ENCODE data around the gene RAB12. TPM values are rescaled to one million over a fixed set of nuclear protein-coding genes. Genes with fewer than 3 reads are reported as not detected.

The RAB12 gene
- total and polyA plus RNA-seq, 2 of the 8 experiments (the other 6 are each of a cell fraction or from before 2014, with no cell fraction given): 19.7 to 45.9 TPM

DNA sequence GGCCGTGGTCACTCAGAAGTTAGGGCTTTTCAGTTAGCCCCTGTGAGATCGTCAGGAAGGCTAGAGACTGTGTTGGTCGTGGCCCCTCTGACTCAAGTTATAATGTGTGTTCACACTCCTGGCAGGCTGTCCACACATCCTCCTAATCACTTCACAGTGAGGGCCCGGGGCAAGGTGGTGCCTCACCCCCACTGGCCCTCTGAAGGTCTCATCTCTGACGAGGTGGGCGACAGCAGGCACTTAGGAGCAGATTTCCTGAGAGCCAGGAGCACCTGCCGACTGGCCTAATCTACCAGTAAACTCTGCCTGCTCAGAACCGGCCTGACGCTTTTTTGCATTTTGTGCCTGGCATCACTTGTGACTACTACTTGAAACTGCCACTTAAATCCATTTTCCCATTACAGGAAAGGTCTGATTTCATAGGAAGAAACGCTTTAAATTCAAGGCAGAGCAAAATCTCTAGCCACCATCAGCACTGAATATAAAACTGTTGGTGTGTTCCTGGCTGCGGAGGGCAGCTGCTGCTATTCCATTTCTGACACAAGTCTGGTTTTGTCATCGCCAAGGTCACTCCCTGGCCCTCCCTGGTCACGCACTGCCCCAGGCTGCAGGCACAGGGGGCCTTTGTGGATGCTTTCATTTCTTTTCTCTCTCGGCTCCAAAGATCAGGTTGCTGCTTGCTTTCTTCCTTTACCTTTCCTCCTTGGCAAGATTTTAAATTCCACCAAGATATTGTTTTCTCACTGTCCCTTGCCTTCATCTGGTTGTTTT, 48.0 kb downstream of the RAB12 start:
- Histone ChIP-seq H2AK5ac (ENCODE audit: low read depth, low read length) (no peak overlapping the region), H3K4ac (replicated peaks; ENCODE audit: insufficient read length, low read depth, low read length) (no peak overlapping the region), H4K20me1 (replicated peaks in 1 of 2; ENCODE audit: control insufficient read depth in 1 of 2, insufficient read depth in 2 of 2, low read length in 2 of 2) (no peaks in the 10 kb centered on the region), H3K4me2 (ENCODE audit: insufficient read depth in 1 of 2, low read depth in 2 of 2, low read length in 2 of 2) (no peak overlapping the region), H3K23ac (ENCODE audit: insufficient read length) (no peak overlapping the region), H3K79me2 (ENCODE audit: control insufficient read depth in 1 of 2, insufficient read depth in 2 of 2, low read length in 2 of 2) (no peaks in the 10 kb centered on the region), H3K79me1 (ENCODE audit: low read depth, low read length) (no peaks in the 10 kb centered on the region), H2BK120ac (replicated peaks; ENCODE audit: low read depth, low read length) (no peak overlapping the region), H3K14ac (ENCODE audit: insufficient read length) (no peak overlapping the region), H3K23me2 (ENCODE audit: low read depth, low read length) (no peaks in the 10 kb centered on the region; the same call in 1 of the 2 replicates), H2AFZ (ENCODE audit: low read length) (no peak overlapping the region), H3K4me3 (ENCODE audit: extremely low read depth in 1 of 4, insufficient read depth in 2 of 4, low read depth in 3 of 4, low read length in 4 of 4) (no peak overlapping the region), H4K8ac (ENCODE audit: extremely low read depth, insufficient read depth, low read length) (no peak overlapping the region; the same call in 1 of the 2 replicates), H3K9me3 (ENCODE audit: insufficient read depth in 2 of 2, low read depth in 1 of 2, low read length in 1 of 2) (no peaks in the 10 kb centered on the region), H2BK20ac (ENCODE audit: low read length) (0 out of 2 replicates have a peak overlapping the region, but pooled peaks have one; percentile 61), H2BK12ac (ENCODE audit: low read depth, low read length) (no peak overlapping the region), H3K27ac (ENCODE audit: low read depth, low read length) (no peak overlapping the region), H2BK15ac (ENCODE audit: low read length) (no peak overlapping the region), H2BK5ac (ENCODE audit: low read depth, low read length) (no peak overlapping the region), H3K4me1 (replicated peaks in 1 of 4; ENCODE audit: control insufficient read depth in 3 of 4, insufficient read depth in 4 of 4, low read length in 3 of 4) (peaks cover 0 to 9% (median 5%) of the 10 kb centered on the region in 4 experiments; a peak in 4 of 7 replicates), H3K56ac (replicated peaks; ENCODE audit: insufficient read length, low read depth, low read length) (no peak overlapping the region), H4K91ac (replicated peaks; ENCODE audit: insufficient read length, low read length) (no peak overlapping the region), H3K18ac (ENCODE audit: extremely low read depth, low read length) (no peak overlapping the region), H3K27me3 (replicated peaks in 1 of 4; ENCODE audit: control insufficient read depth in 3 of 4, extremely low read depth in 1 of 4, insufficient read depth in 3 of 4, low read length in 3 of 4) (no peaks in the 10 kb centered on the region), H3K9ac (replicated peaks in 1 of 4; ENCODE audit: extremely low read depth in 1 of 4, low read depth in 3 of 4, low read length in 3 of 4) (no peak overlapping the region), H4K5ac (ENCODE audit: insufficient read length, low read depth, low read length) (no peak overlapping the region), H3K36me3 (ENCODE audit: control insufficient read depth in 2 of 4, insufficient read depth in 4 of 4, low read length in 3 of 4) (no peaks in the 10 kb centered on the region)
- no peak for TF ChIP-seq HDAC2 (IDR thresholded peaks at IDR 0.05; ENCODE audit: borderline replicate concordance in 1 of 2, low read depth in 2 of 2, low read length in 2 of 2)
- no peak for TF ChIP-seq TAF1 (IDR thresholded peaks at IDR 0.05; ENCODE audit: low read depth, low read length)
- no peak for TF ChIP-seq CREB1 (IDR thresholded peaks at IDR 0.05)
- TF ChIP-seq ZNF274 (IDR thresholded peaks at IDR 0.05; ENCODE audit: borderline replicate concordance, extremely low read depth, low read length): no peak
- TF ChIP-seq POLR2A (IDR thresholded peaks at IDR 0.05; ENCODE audit: control extremely low read depth in 1 of 2, low read depth in 2 of 2, low read length in 2 of 2): no peak
- POLR2A ChIA-PET (ENCODE audit: partially characterized antibody): no interaction called here
- CTCF ChIA-PET (ENCODE audit: partially characterized antibody): interaction anchor here (0.8 to 5.1 kb wide), 6 partner anchors 17 to 331 kb away, joined by 6 to 40 read pairs (median 19); no protein-coding TSS in a partner anchor
- 83% methylated on average over 14 of the region's 14 CpGs; no CpG with 5 or more reads in 1 of the 2 experiments for whole genome bisulfite sequencing, 2 experiments (ENCODE audit: extremely low coverage in 1 of 2, insufficient coverage in 1 of 2, insufficient read length in 1 of 2, insufficient replicate concordance in 2 of 2, low coverage in 1 of 2, low lambda C conversion rate in 2 of 2, missing lambda C conversion rate in 1 of 2)
- DNase-seq (ENCODE audit: low read depth in 1 of 2, low spot score in 2 of 2) (no peak), FAIRE-seq (no peak)
